ENCODE data around the gene GPR65. TPM values are rescaled to one million over a fixed set of nuclear protein-coding genes. Genes with fewer than 3 reads are reported as not detected.
A peak's percentile ranks its signal among the peaks of the same experiment; 100 is the strongest.

GPR65 gene, protein sequence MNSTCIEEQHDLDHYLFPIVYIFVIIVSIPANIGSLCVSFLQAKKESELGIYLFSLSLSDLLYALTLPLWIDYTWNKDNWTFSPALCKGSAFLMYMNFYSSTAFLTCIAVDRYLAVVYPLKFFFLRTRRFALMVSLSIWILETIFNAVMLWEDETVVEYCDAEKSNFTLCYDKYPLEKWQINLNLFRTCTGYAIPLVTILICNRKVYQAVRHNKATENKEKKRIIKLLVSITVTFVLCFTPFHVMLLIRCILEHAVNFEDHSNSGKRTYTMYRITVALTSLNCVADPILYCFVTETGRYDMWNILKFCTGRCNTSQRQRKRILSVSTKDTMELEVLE
- total RNA-seq, result under 0.01 and 0.20 TPM in 2 replicates

DNA sequence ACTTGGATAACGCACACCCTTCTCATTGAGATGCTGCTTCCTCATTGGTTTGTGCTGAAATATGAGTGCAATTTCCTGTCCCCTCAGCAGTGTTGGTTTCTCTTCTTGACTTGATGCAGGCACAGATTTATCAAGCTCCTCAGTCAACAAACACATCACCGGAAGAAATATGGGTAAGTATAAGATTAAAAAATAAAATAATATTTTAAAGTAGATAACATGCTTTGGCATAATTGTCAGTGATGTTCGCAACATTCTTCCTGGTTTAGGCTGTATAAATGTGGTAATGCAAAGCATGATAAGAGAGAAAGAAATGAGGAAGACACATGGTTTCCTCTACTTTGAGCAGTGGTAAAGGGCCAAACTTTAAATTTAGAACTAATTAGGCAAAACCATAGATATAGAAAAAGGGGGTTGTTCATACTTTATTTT, at the start of gene GPR65:
TSS of gene GPR65 (plus strand) at position 86 of the 432 bp plus-strand sequence. CDS start 5,713 bp downstream, outside the sequence.
- DNase-seq (ENCODE audit: low read depth in 2 of 2), result peak in 1 of 2 donors; percentile 23

- peak in 1 of 2 donors; percentile 64 for DNase-seq (ENCODE audit: low read depth in 2 of 2)
These were observed 49.4 kb upstream of the GPR65 start for GRCh38 chr14:87955501-87955900.

DNA sequence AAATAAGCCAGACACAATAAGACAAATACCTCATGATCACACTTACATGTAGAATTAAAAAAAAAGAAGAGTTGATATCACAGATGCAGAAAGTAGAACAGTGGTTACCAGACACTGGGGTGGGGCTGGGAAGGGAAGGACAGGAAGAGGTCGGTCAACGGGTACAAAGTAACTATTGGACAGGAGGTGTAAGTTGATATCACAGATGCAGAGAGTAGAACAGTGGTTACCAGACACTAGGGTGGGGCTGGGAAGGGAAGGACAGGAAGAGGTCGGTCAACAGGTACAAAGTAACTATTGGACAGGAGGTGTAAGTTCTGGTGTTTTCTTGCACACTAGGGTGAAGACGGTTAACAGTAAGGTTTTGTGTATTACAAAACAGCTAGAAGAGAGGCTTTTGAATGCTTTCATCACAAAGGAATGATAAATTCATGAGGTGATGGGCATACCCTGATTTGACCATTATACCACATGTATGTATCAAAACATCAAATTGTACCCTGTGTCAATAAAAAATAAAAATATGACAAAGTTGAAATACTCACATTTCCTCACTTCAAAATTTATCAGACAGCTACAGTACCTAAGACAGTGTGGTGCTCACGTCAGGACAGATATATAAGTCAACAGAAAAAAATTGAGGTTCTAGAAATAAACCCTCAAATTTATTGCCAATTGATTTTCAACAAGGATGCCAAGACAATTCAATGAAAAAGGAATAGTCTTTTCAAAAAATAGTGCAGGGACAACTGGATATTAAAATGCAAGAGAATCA, 44.7 kb upstream of the GPR65 start:
- DNase-seq (ENCODE audit: low read depth in 2 of 2), result no peak

DNA sequence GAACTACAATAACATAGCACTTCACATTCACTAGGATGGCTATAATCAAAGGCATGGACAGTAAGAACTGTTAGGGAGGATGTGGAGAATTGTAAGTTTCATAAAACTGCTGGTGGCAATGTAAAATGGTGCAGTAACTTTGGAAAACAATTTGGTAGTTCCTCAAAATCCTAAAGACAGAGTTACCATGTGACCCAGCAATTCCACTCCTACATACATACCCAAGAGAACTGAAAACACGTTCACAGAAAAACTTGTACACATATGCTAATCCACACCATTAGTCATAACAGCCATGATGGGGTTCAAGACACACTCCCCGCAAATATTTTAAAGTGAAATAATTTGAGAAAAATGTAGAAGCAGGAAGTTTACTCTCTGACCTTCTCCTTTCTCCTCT, 43.7 kb upstream of the GPR65 start:
- no peak for DNase-seq (ENCODE audit: low read depth in 2 of 2)

DNA sequence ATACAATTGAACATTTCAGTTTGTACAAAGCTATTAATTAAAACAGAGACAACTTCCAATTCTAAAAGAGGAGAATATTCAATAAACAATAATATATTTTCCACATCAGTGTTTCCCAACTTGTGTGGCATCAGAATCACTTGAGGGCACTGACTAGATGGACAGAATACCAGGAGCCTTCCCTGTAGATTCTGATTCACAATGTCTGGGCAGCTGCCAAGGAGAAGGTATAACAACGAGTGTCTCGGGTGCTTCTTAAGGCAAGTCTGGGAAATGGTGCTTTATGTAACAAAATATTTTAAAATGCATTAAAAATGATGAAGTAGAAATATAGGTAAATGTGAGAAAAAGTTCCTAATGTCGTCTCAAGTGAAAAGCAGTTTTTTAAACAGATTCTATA, 38.1 kb upstream of the GPR65 start:
- DNase-seq (ENCODE audit: low read depth in 2 of 2), result peak in 1 of 2 donors; percentile 2

DNA sequence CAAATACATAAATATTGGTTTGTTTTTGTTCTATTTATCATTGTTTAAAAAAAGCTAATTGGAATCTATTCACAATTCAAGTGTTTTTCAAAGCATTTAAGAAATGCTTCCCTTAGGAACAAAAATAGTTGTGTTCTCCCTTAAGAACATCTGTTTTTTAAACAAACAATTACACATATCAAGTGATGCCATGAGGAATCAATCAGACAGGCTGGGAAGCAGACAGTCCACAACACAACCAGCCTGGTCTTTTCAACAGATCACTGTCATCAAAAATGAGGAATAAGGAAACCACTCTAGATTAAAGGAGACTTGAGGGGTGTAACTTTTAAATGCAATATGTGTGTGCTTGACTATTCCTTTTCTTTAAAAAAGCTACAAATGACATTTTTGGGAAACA, 37.4 kb upstream of the GPR65 start:
- DNase-seq (ENCODE audit: low read depth in 2 of 2), result no peak

GRCh38 chr14:87971010-87971409, 33.9 kb upstream of the GPR65 start:
- no peak for DNase-seq (ENCODE audit: low read depth in 2 of 2)

GRCh38 chr14:87975636-87976035, 29.3 kb upstream of the GPR65 start:
- no peak for DNase-seq (ENCODE audit: low read depth in 2 of 2)

DNA sequence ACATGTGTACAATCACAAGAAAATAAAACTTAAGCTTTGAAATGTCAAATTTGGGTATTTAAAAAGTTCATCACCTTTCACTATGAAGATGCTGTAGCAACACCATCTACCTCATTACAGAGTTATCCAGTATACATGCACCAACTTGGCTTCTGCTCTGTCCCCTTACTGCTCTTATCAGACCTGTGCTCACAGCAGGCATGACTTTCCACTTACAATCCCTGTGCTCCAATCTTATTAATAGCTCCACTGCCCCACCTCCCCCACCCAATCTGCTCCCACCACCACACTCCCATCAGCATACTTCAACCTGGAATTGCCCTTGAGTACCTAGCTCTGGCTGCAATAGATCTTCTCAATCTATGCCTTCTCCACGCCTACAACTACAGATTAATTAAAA, 25.2 kb upstream of the GPR65 start:
- no peak for DNase-seq (ENCODE audit: low read depth in 2 of 2)

DNA sequence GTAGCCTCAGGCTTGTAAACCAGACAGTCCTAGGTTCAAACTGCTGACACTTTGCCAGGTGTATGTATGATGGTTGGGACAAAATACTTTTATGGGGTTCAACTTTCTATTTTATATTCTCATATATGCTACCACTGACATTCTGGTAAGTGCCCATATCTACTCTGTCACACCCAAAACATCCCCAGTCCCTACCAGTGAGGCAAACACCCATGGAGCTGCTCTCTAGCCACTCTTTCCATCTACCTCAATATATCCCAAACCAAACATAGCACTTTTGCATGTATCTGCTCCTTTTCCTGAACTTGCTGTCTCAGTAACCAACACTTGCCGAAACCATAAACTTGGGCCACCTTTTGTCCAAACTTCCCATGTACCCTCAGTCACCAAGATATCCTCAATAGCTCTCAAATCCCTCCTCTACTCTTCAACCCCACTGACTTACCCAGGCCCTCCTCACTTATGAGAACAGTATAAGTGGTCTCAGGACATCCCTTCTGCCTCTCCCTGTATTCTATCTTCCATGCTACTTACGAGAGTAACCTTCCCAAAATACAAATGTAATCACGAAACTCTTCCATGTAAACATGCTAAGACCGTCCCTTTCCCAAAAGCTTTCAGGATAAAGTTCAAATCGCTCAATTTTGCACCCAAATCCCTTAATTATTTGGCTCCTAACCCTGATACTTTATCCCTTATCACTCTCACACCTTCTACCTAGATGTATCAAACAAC, 15.5 kb upstream of the GPR65 start:
- DNase-seq (ENCODE audit: low read depth in 2 of 2), result no peak

DNA sequence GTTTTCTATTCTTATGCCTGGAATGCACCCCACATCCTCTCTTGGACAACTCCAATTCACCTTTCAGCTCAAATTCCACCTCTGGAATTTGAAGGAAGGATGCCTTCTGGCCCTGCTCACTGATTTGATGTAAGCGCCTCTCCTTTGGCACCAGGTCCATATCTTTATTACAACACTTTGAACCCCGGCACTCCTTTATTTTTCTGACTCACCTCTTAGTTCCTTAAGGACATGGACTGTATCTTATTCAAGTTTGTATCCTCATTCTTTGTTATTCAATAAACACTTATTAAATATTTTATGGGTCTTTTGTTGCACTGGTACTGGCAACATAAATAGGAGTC, 15.0 kb upstream of the GPR65 start:
- no peak for DNase-seq (ENCODE audit: low read depth in 2 of 2)

GRCh38 chr14:87990682-87991081, 14.3 kb upstream of the GPR65 start:
- no peak for DNase-seq (ENCODE audit: low read depth in 2 of 2)

- no peak for DNase-seq (ENCODE audit: low read depth in 2 of 2)
These were observed 12.6 kb upstream of the GPR65 start for GRCh38 chr14:87992346-87992717.

DNA sequence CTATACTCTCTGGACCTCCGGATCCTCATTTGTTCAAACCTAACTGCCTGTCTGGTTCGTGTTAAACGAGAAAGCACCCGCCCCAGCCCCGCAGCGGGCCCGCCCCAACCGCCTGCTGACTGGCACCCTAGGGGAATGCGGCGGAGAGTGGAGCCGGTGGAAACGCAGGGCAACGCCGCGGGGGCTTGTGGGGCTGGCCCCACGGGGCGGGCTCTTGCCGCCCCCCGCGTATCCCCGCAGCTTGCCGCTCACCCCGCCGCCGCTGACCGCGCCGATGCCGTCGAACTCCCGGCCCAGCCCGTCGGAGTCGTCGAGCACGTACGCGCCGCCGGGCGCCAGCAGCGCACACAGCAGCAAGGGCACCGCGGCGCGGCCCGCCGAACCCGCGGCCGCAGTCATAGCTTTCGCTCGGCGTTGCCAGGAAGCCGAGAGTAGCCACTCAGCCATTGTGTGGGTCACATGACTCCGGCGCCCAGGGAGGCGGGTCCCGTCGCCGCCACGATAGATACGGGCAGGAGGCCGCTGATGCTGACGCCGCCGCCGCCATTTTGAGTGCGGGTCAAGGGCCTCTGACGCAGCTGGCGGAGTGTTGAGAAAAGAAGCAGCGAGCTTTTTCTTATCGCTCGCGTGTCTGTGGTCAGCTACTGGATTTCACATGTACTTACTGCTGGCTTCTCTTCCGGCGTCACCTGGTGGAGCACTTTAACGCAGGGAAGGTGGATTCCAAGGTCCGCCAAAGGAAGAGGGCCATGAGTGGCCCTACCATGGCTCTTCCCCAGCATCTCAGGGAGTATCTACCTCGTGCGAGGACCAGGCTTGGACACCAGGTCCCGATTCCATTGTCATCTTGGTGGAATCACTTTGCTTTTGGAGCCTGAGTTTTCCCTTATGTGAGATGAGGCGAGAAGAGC, 12.0 kb upstream of the GPR65 start, which contains the start of gene GALC:
TSS of gene GALC (minus strand) at position 465 of the 911 bp plus-strand sequence. CDS start at position 447, 18 bp downstream.
- peak; percentile 93 for DNase-seq (ENCODE audit: low read depth in 2 of 2)

- no peak for DNase-seq (ENCODE audit: low read depth in 2 of 2)
These were observed 10.0 kb upstream of the GPR65 start for GRCh38 chr14:87994974-87995373.

- DNase-seq (ENCODE audit: low read depth in 2 of 2), result no peak
These were observed 9.2 kb upstream of the GPR65 start for GRCh38 chr14:87995500-87996290.

DNA sequence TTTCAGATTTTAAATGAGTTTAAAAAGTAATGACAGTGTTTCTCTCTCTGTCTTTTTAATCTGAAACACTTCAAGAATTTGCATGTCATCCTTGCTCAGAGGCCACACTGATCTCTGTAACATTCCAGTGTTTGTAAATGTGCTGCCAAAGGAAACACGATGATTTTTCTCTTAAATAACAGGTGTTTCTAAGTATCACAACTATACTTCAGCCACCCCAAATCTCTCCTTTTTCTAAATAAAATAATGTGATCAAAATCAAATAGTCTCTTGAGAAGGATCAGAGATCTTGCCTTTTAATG, 8.7 kb upstream of the GPR65 start:
- DNase-seq (ENCODE audit: low read depth in 2 of 2), result no peak

DNA sequence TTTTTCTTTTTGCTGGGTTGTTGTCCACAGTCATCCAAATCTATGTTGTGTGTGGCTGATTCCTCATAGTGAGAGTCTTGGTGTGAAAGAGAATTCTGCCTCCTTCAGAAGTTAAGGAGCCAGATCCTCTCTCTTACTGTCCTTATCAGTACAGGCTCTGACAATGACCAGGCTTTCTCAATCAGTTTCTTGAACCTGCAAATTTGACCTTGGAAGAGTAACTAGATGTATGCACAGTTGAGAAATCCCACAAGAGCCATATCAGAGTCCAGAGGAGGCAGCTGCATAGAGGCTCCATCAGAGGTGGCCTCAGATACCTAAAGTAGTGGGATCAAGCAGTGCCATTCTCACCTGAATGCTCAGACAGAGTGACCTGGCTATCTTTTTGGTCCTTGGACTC, 6.5 kb upstream of the GPR65 start:
- DNase-seq (ENCODE audit: low read depth in 2 of 2), result no peak

GRCh38 chr14:87999277-87999676, 5.7 kb upstream of the GPR65 start:
- DNase-seq (ENCODE audit: low read depth in 2 of 2), result no peak

- DNase-seq (ENCODE audit: low read depth in 2 of 2), result no peak
These were observed 2.4 kb upstream of the GPR65 start for GRCh38 chr14:88002421-88003075.
